HG02759 (cell line): ENCODE results near the gene JPH2.

ENCODE experiments used
- ATAC-seq: cut with Tn5 transposase; IDR thresholded peaks from one replicate; pipeline ENCODE4 v1.9.1; 2021; ENCODE audit warnings: mild to moderate bottlenecking, moderate library complexity; ENCODE audit not compliant: unreplicated experiment

The JPH2 gene

GRCh38 chr20:44065401-44066340 is 121.3 kb downstream of the JPH2 start:
- ATAC-seq: no peak

GRCh38 chr20:44064501-44065400 is 122.2 kb downstream of the JPH2 start:
- no peak for ATAC-seq
